Islet of Langerhans (tissue), 1 donor: ENCODE results near the gene COL9A2.

Experiments used
- FAIRE-seq: peaks from one replicate; lab custom pipeline; 2011; peaks lifted over from hg19 to GRCh38; lab: Jason Lieb, UNC

COL9A2 gene

GRCh38 chr1:40257313-40257687 lies 59.8 kb downstream of the COL9A2 start:
- no peak for FAIRE-seq

GRCh38 chr1:40256401-40257084 lies 60.5 kb downstream of the COL9A2 start:
- FAIRE-seq: no peak

- FAIRE-seq: no peak
Observed at GRCh38 chr1:40255231-40255630, 61.9 kb downstream of the COL9A2 start.

- FAIRE-seq: no peak
Observed at GRCh38 chr1:40252601-40253000, 64.5 kb downstream of the COL9A2 start.

GRCh38 chr1:40251456-40251855 lies 65.6 kb downstream of the COL9A2 start:
- FAIRE-seq: no peak
